MM.1S (cell line): ENCODE measurements around the gene NOS3.

Experiments used
- DNase-seq: peaks from one replicate; pipeline ENCODE4 v3.0.0-alpha.2; 2015
- H2AFZ ChIP-seq: fragments of 300-600 bp; sonication (generic); 2 replicates; pipeline ENCODE4 v1.6.0; 2016; ENCODE audit warnings: antibody characterized with exemption, low read length
- H3F3A ChIP-seq: fragments of 300-600 bp; sonication (generic); 2 replicates; pipeline ENCODE4 v1.6.1; 2016; ENCODE audit warnings: mild to moderate bottlenecking, antibody characterized with exemption, low read length, moderate library complexity, mixed read lengths; ENCODE audit not compliant: insufficient read depth
- H3K27ac ChIP-seq: fragments of 300-600 bp; sonication (generic); 2 replicates; pipeline ENCODE4 v1.5.1; 2016; ENCODE audit warnings: mild to moderate bottlenecking, low read length
- H3K27me3 ChIP-seq: fragments of 300-600 bp; sonication (generic); replicated peaks from 2 replicates; pipeline ENCODE4 v1.6.0; 2016; ENCODE audit warnings: low read length; ENCODE audit not compliant: insufficient read depth
- H3K36me3 ChIP-seq: fragments of 300-600 bp; sonication (generic); replicated peaks from 2 replicates; pipeline ENCODE4 v1.6.1; 2016; ENCODE audit warnings: mild to moderate bottlenecking, low read length, mixed read lengths; ENCODE audit not compliant: insufficient read depth
- H3K4me1 ChIP-seq: fragments of 300-600 bp; sonication (generic); 2 replicates; pipeline ENCODE4 v1.6.1; 2016; ENCODE audit warnings: low read length, mixed read lengths
- H3K4me2 ChIP-seq: fragments of 300-600 bp; sonication (generic); 2 replicates; pipeline ENCODE4 v1.6.0; 2016; ENCODE audit warnings: low read depth, low read length
- H3K4me3 ChIP-seq: fragments of 300-600 bp; sonication (generic); 2 replicates; pipeline ENCODE4 v1.5.1; 2016; ENCODE audit warnings: low read length, mixed read lengths
- H3K79me2 ChIP-seq: fragments of 300-600 bp; sonication (generic); 2 replicates; pipeline ENCODE4 v1.6.1; 2016; ENCODE audit warnings: mixed run types, low read length, mixed read lengths
- H3K9ac ChIP-seq: fragments of 300-600 bp; sonication (generic); 2 replicates; pipeline ENCODE4 v1.6.1; 2016; ENCODE audit warnings: low read length, mixed read lengths
- H3K9me2 ChIP-seq: fragments of 300-600 bp; sonication (generic); replicated peaks from 2 replicates; pipeline ENCODE4 v1.6.1; 2016; ENCODE audit warnings: mild to moderate bottlenecking, low read length, mixed read lengths; ENCODE audit not compliant: insufficient read depth
- H3K9me3 ChIP-seq: fragments of 300-600 bp; sonication (generic); replicated peaks from 2 replicates; pipeline ENCODE4 v1.6.1; 2016; ENCODE audit warnings: mild to moderate bottlenecking, low read length, mixed read lengths; ENCODE audit not compliant: insufficient read depth
- H4K20me1 ChIP-seq: fragments of 300-600 bp; sonication (generic); 2 replicates; pipeline ENCODE4 v1.6.1; 2016; ENCODE audit warnings: mild to moderate bottlenecking, low read length, moderate library complexity, mixed read lengths; ENCODE audit not compliant: insufficient read depth
- CTCF ChIP-seq: fragments of 300-600 bp; sonication (generic); IDR thresholded peaks from 2 replicates; pipeline ENCODE4 v1.5.1; 2016; ENCODE audit warnings: antibody characterized with exemption, low read length, mixed read lengths
- EZH2 ChIP-seq: fragments of 300-600 bp; sonication (generic); optimal IDR thresholded peaks from 2 replicates; pipeline ENCODE3; 2017; ENCODE audit warnings: low read depth, mild to moderate bottlenecking, antibody characterized with exemption, low read length, mixed read lengths
- EZH2phosphoT487 ChIP-seq: fragments of 300-600 bp; sonication (generic); IDR thresholded peaks from 2 replicates; pipeline ENCODE4 v1.6.1; 2018; ENCODE audit warnings: antibody characterized with exemption, low read length

NOS3 gene

GRCh38 chr7:150975536-150976319 lies 15.1 kb upstream of the NOS3 start:
- H3K4me2 ChIP-seq = peak overlapping the region; percentile 100

GRCh38 chr7:150976529-150977381 lies 14.1 kb upstream of the NOS3 start:
- no peak for TF ChIP-seq EZH2phosphoT487
- no peak for TF ChIP-seq CTCF
- TF ChIP-seq EZH2 = no peak
- Histone ChIP-seq H3K9ac (no peak overlapping the region), H3K27me3 (peaks cover 24% of the 10 kb centered on the region), H3K9me2 (no peaks in the 10 kb centered on the region), H3K4me2 (peak overlapping the region; percentile 14; the same call in 1 of the 2 replicates), H2AFZ (no peak overlapping the region), H3K36me3 (no peaks in the 10 kb centered on the region), H4K20me1 (no peaks in the 10 kb centered on the region), H3F3A (peaks cover 22% of the 10 kb centered on the region), H3K27ac (no peak overlapping the region), H3K4me1 (peaks cover 33% of the 10 kb centered on the region), H3K79me2 (peaks cover 11% of the 10 kb centered on the region; the same call in 1 of the 2 replicates), H3K9me3 (no peaks in the 10 kb centered on the region), H3K4me3 (no peak overlapping the region)
- DNase-seq = no peak

More at GRCh38 chr7:150975536-150976319, 15.1 kb upstream of the NOS3 start:
- Histone ChIP-seq H2AFZ (peak overlapping the region; percentile 88), H3K9me3 (no peaks in the 10 kb centered on the region), H3K27me3 (peaks cover 14% of the 10 kb centered on the region), H3K79me2 (peaks cover 11% of the 10 kb centered on the region; the same call in 1 of the 2 replicates), H3K36me3 (no peaks in the 10 kb centered on the region), H4K20me1 (no peaks in the 10 kb centered on the region), H3K4me3 (peak overlapping the region; percentile 72), H3K9me2 (no peaks in the 10 kb centered on the region), H3K4me1 (peaks cover 33% of the 10 kb centered on the region), H3K9ac (peak overlapping the region; percentile 80), H3K27ac (peak overlapping the region; percentile 85; the same call in 1 of the 2 replicates), H3F3A (peaks cover 22% of the 10 kb centered on the region)
- DNase-seq = no peak
- no peak for TF ChIP-seq EZH2phosphoT487
- no peak for TF ChIP-seq EZH2
- TF ChIP-seq CTCF = no peak

- H3F3A ChIP-seq = peaks cover 22% of the 10 kb centered on the region
- peaks cover 32% of the 10 kb centered on the region for H3K27me3 ChIP-seq
- H3K9me3 ChIP-seq = no peaks in the 10 kb centered on the region
- H3K27ac ChIP-seq = no peak overlapping the region
- no peak for DNase-seq
- peaks cover 33% of the 10 kb centered on the region for H3K4me1 ChIP-seq
- no peak overlapping the region for H3K9ac ChIP-seq
- H3K4me2 ChIP-seq = peak overlapping the region; percentile 14; the same call in 1 of the 2 replicates
- no peak overlapping the region; the same call in 1 of the 2 replicates for H3K4me3 ChIP-seq
- no peak overlapping the region for H2AFZ ChIP-seq
- TF ChIP-seq EZH2 (no peak), EZH2phosphoT487 (no peak), CTCF (no peak)
- H3K9me2 ChIP-seq = no peaks in the 10 kb centered on the region
- H3K79me2 ChIP-seq = peaks cover 11% of the 10 kb centered on the region; the same call in 1 of the 2 replicates
- H3K36me3 ChIP-seq = no peaks in the 10 kb centered on the region
- H4K20me1 ChIP-seq = no peaks in the 10 kb centered on the region
Measured at GRCh38 chr7:150977382-150978125, 13.3 kb upstream of the NOS3 start.
